ENCODE measurements around the gene NPB.

Gene NPB

GRCh38 chr17:81891303-81891552 lies 10.8 kb upstream of the NPB start:
- peaks cover 57% of the 10 kb centered on the region for H3K36me3 ChIP-seq (ENCODE audit: insufficient read depth, low read length)
- H3K27me3 ChIP-seq (ENCODE audit: control insufficient read depth in 1 of 2, insufficient read depth in 2 of 2, low read length in 2 of 2): no peaks in the 10 kb centered on the region
- H3K9ac ChIP-seq (ENCODE audit: low read length): no peak overlapping the region
- H3K4me1 ChIP-seq (ENCODE audit: insufficient read depth, low read length): peaks cover 20% of the 10 kb centered on the region
- peak overlapping the region in 1 of 2 donors; percentile 89 for H3K4me3 ChIP-seq (ENCODE audit: low read depth in 1 of 2, low read length in 2 of 2)
- no peaks in the 10 kb centered on the region for H3K9me3 ChIP-seq (ENCODE audit: low read length)
- H3K27ac ChIP-seq (ENCODE audit: low read depth, low read length): peak overlapping the region; percentile 61

- Histone ChIP-seq H3K4me1 (ENCODE audit: insufficient read depth, low read length) (peaks cover 11% of the 10 kb centered on the region), H3K9ac (ENCODE audit: low read length) (no peak overlapping the region), H3K27me3 (ENCODE audit: control insufficient read depth in 1 of 2, insufficient read depth in 2 of 2, low read length in 2 of 2) (no peaks in the 10 kb centered on the region), H3K9me3 (ENCODE audit: low read length) (no peaks in the 10 kb centered on the region), H3K4me3 (ENCODE audit: low read depth in 1 of 2, low read length in 2 of 2) (no peak overlapping the region), H3K36me3 (ENCODE audit: insufficient read depth, low read length) (peaks cover 49% of the 10 kb centered on the region), H3K27ac (ENCODE audit: low read depth, low read length) (no peak overlapping the region)
Measured at GRCh38 chr17:81895400-81895799, 6.6 kb upstream of the NPB start.

DNA sequence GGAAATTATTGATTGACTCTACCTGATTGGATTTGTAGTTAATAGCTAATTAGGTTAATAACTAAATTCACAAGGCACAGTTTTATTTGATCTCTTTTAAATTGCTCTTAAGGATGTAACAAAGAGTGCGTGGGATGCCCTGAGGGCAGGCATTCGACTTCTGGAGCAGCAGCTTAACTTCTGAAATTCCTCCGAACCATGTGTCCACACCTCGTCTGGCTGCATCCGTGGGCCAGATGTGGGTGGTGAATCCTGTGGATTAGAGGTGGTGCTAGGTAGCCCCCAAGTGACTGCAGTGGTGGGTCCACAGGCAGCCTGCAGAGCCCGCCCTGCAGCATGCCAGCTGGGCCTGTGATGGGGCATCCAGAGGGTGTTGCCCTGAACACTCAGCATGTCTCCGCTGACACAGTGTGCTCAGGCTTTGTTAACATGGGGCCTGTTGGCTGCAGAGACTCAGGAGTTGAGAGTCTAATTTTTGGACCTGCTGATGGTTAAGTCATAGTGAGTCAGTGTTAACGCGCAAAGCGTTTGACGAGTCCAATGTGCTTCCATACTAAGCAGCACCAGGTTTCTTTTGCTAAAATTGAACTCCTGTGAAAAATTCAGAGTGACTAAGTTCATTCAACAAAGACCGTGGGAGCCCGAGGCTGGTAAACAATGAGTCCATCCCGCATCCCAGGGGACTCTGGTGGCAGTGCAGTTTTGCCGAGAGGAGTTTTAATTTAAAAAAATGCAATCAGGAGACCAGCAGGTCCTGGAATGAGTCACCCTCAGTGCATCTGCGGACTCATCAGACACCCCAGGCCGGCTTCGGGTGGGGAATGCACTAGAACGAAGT lies 3.8 kb upstream of the NPB start:
- Histone ChIP-seq H3K4me3 (ENCODE audit: low read depth in 1 of 2, low read length in 2 of 2) (no peak overlapping the region), H3K9ac (ENCODE audit: low read length) (no peak overlapping the region), H3K27me3 (ENCODE audit: control insufficient read depth in 1 of 2, insufficient read depth in 2 of 2, low read length in 2 of 2) (peaks cover 0 to 20% of the 10 kb centered on the region in 2 donors), H3K36me3 (ENCODE audit: insufficient read depth, low read length) (peaks cover 51% of the 10 kb centered on the region), H3K27ac (ENCODE audit: low read depth, low read length) (no peak overlapping the region), H3K9me3 (ENCODE audit: low read length) (no peaks in the 10 kb centered on the region), H3K4me1 (ENCODE audit: insufficient read depth, low read length) (no peaks in the 10 kb centered on the region)

DNA sequence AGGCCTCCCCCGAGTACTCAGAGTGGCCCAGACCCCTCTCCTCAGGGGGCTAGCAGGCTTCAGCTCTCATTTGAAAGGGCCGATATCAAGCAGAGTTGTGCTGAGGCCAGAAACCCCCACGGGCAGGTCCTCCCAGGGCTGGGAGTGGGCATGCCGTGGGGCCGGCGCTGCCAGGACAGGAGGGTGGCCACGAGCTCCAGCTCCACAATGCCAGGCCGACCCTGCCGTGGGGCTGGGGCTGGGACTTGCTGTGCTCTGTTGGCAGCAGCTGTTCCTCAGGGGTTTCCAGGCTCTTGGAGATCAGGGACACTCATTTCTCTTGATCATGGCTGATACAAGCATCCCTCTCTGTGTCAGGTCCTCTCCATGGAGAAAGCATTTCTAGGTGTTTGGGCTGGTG lies 3.2 kb upstream of the NPB start:
- Histone ChIP-seq H3K27ac (ENCODE audit: low read depth, low read length) (no peak overlapping the region), H3K4me3 (ENCODE audit: low read depth in 1 of 2, low read length in 2 of 2) (no peak overlapping the region), H3K9me3 (ENCODE audit: low read length) (no peaks in the 10 kb centered on the region), H3K36me3 (ENCODE audit: insufficient read depth, low read length) (peaks cover 50% of the 10 kb centered on the region), H3K9ac (ENCODE audit: low read length) (no peak overlapping the region), H3K27me3 (ENCODE audit: control insufficient read depth in 1 of 2, insufficient read depth in 2 of 2, low read length in 2 of 2) (peaks cover 0 to 24% of the 10 kb centered on the region in 2 donors), H3K4me1 (ENCODE audit: insufficient read depth, low read length) (no peaks in the 10 kb centered on the region)

DNA sequence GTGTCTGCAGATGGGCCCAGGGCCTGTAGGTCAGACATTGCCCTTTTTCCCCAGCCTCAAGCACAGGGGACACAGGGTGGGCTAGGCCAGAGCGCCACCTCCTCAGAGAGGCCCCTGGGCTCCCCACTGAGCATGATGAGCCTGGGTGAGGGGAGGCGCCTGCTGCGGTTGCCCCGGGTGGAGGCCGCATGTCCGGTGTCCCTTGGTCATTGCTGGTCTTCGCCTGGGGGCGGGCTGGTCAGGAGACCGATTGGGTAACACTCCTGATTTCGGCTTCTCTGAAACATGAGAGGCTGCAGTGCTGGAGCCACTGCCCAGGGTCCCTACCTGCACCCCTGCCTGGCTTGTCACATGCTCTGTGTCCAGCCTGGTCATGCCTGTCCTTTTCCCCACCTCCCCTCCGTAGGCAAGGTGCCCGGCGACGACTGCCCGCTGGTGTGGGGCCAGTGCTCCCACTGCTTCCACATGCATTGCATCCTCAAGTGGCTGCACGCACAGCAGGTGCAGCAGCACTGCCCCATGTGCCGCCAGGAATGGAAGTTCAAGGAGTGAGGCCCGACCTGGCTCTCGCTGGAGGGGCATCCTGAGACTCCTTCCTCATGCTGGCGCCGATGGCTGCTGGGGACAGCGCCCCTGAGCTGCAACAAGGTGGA lies 2.4 kb upstream of the NPB start:
- Histone ChIP-seq H3K4me3 (ENCODE audit: low read depth in 1 of 2, low read length in 2 of 2) (no peak overlapping the region), H3K9me3 (ENCODE audit: low read length) (no peaks in the 10 kb centered on the region), H3K9ac (ENCODE audit: low read length) (no peak overlapping the region), H3K27ac (ENCODE audit: low read depth, low read length) (no peak overlapping the region), H3K27me3 (ENCODE audit: control insufficient read depth in 1 of 2, insufficient read depth in 2 of 2, low read length in 2 of 2) (peaks cover 0 to 24% of the 10 kb centered on the region in 2 donors), H3K36me3 (ENCODE audit: insufficient read depth, low read length) (peaks cover 42% of the 10 kb centered on the region), H3K4me1 (ENCODE audit: insufficient read depth, low read length) (no peaks in the 10 kb centered on the region)

- H3K4me1 ChIP-seq (ENCODE audit: insufficient read depth, low read length): no peaks in the 10 kb centered on the region
- H3K36me3 ChIP-seq (ENCODE audit: insufficient read depth, low read length): peaks cover 38% of the 10 kb centered on the region
- H3K27me3 ChIP-seq (ENCODE audit: control insufficient read depth in 1 of 2, insufficient read depth in 2 of 2, low read length in 2 of 2): peaks cover 0 to 24% of the 10 kb centered on the region in 2 donors
- H3K9me3 ChIP-seq (ENCODE audit: low read length): no peaks in the 10 kb centered on the region
- no peak overlapping the region for H3K9ac ChIP-seq (ENCODE audit: low read length)
- H3K4me3 ChIP-seq (ENCODE audit: low read depth in 1 of 2, low read length in 2 of 2): no peak overlapping the region
- no peak overlapping the region for H3K27ac ChIP-seq (ENCODE audit: low read depth, low read length)
Measured at GRCh38 chr17:81900181-81900820, 1.7 kb upstream of the NPB start.

GRCh38 chr17:81901167-81902022 lies 643 bp upstream of the NPB start:
- H3K36me3 ChIP-seq (ENCODE audit: insufficient read depth, low read length): peaks cover 32% of the 10 kb centered on the region
- H3K4me1 ChIP-seq (ENCODE audit: insufficient read depth, low read length): no peaks in the 10 kb centered on the region
- H3K9ac ChIP-seq (ENCODE audit: low read length): no peak overlapping the region
- peak overlapping the region in 1 of 2 donors; percentile 31 for H3K4me3 ChIP-seq (ENCODE audit: low read depth in 1 of 2, low read length in 2 of 2)
- no peaks in the 10 kb centered on the region for H3K9me3 ChIP-seq (ENCODE audit: low read length)
- H3K27ac ChIP-seq (ENCODE audit: low read depth, low read length): no peak overlapping the region
- H3K27me3 ChIP-seq (ENCODE audit: control insufficient read depth in 1 of 2, insufficient read depth in 2 of 2, low read length in 2 of 2): peaks cover 0 to 24% of the 10 kb centered on the region in 2 donors

DNA sequence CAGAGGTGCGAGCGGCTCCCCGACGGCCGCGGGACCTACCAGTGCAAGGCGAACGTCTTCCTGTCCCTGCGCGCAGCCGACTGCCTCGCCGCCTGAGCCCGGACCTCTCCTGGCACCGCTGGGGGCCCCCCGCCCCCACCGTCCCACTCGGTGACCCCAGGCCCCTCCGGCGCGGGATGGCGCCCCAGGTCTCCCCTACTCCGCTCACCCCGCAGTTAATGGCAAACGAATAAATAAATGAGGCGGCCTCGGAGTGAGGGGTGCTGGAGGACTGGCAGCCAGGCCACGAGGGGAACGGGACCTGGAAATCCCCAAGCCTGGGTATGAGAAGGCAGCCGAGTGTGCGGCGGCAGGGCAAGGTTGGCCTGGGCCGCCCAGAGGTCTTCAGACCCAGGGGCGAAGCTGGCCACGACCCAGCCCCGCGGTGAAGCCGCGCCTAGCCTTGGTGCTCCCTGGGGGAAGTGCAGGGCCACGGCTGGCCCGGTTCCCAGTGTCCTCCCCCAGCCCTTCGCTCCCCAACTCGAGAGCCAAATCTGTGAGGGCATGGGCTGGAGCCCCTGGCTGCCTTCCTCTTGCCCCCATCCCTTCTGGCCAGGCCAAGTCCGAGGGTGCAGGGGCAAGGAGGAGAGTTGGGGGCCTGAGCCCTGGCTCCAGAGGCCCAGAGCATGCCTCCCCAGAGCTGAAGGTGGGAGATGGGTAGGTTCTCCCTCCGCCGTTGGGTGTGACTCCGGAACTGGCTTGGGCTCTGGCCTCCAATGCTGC lies 796 bp downstream of the NPB start:
- Histone ChIP-seq H3K36me3 (ENCODE audit: insufficient read depth, low read length) (peaks cover 27% of the 10 kb centered on the region), H3K9me3 (ENCODE audit: low read length) (no peaks in the 10 kb centered on the region), H3K4me1 (ENCODE audit: insufficient read depth, low read length) (no peaks in the 10 kb centered on the region), H3K4me3 (ENCODE audit: low read depth in 1 of 2, low read length in 2 of 2) (no peak overlapping the region), H3K27ac (ENCODE audit: low read depth, low read length) (no peak overlapping the region), H3K9ac (ENCODE audit: low read length) (no peak overlapping the region), H3K27me3 (ENCODE audit: control insufficient read depth in 1 of 2, insufficient read depth in 2 of 2, low read length in 2 of 2) (peaks cover 0 to 24% of the 10 kb centered on the region in 2 donors)

DNA sequence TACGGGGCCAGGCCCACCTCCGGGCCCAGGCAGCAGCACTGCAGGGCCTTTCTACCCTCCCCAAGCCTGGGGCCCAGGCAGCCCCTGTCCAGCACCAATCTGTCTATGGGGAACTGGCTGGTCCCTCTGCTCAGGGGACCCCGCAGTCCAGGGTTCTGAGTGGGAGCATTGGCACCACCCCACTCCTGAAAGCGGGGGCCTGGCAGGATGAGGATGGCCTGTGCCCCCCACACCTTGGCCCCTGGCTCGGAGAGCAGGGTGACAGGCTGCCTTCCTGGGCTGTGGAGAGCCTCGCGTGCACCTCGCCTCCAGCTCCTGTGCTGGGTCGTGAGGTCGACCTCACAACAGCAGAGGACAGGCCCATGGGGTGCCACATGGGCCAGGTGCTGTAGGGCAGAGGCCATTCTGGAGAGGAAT lies 1.4 kb downstream of the NPB start:
- H3K4me3 ChIP-seq (ENCODE audit: low read depth in 1 of 2, low read length in 2 of 2): no peak overlapping the region
- H3K9me3 ChIP-seq (ENCODE audit: low read length): no peaks in the 10 kb centered on the region

GRCh38 chr17:81903896-81904599 lies 2.0 kb downstream of the NPB start:
- Histone ChIP-seq H3K36me3 (ENCODE audit: insufficient read depth, low read length) (peaks cover 16% of the 10 kb centered on the region), H3K9ac (ENCODE audit: low read length) (no peak overlapping the region), H3K27ac (ENCODE audit: low read depth, low read length) (no peak overlapping the region), H3K9me3 (ENCODE audit: low read length) (no peaks in the 10 kb centered on the region), H3K27me3 (ENCODE audit: control insufficient read depth in 1 of 2, insufficient read depth in 2 of 2, low read length in 2 of 2) (peaks cover 0 to 24% of the 10 kb centered on the region in 2 donors), H3K4me3 (ENCODE audit: low read depth in 1 of 2, low read length in 2 of 2) (no peak overlapping the region), H3K4me1 (ENCODE audit: insufficient read depth, low read length) (no peaks in the 10 kb centered on the region)

More for the DNA sequence above, 1.4 kb downstream of the NPB start:
- Histone ChIP-seq H3K36me3 (ENCODE audit: insufficient read depth, low read length) (peaks cover 22% of the 10 kb centered on the region), H3K9ac (ENCODE audit: low read length) (no peak overlapping the region), H3K27me3 (ENCODE audit: control insufficient read depth in 1 of 2, insufficient read depth in 2 of 2, low read length in 2 of 2) (peaks cover 0 to 24% of the 10 kb centered on the region in 2 donors), H3K27ac (ENCODE audit: low read depth, low read length) (no peak overlapping the region), H3K4me1 (ENCODE audit: insufficient read depth, low read length) (no peaks in the 10 kb centered on the region)
